Measurements from ENCODE around the gene ABCA5. TPM values are rescaled to one million over a fixed set of nuclear protein-coding genes. Genes with fewer than 3 reads are reported as not detected.

Gene ABCA5
- total and polyA plus RNA-seq, 2 of the 13 experiments (the other 11 are each of a cell fraction or from before 2014, with no cell fraction given) = 9.7 to 10.1 TPM

- no peak for TF ChIP-seq CEBPG (CRISPR knock-in tag; IDR thresholded peaks at IDR 0.05)
- no peak for TF ChIP-seq GATA4 (IDR thresholded peaks at IDR 0.05; ENCODE audit: borderline replicate concordance, low read depth)
- peak; percentile 43; the same call in 1 of the 2 replicates for TF ChIP-seq ZNF510 (CRISPR knock-in tag; IDR thresholded peaks at IDR 0.05; ENCODE audit: low read depth)
- 0 out of 2 replicates have a peak, but pooled peaks have one; percentile 68 for TF ChIP-seq ZNF558 (CRISPR knock-in tag; IDR thresholded peaks at IDR 0.05; ENCODE audit: borderline replicate concordance)
- peak; percentile 17; the same call in 1 of the 2 replicates for TF ChIP-seq FOXO1 (CRISPR knock-in tag; IDR thresholded peaks at IDR 0.05)
- no peak for TF ChIP-seq KLF15 (CRISPR knock-in tag; IDR thresholded peaks at IDR 0.05; ENCODE audit: borderline replicate concordance)
- no peak for TF ChIP-seq EP300 (IDR thresholded peaks at IDR 0.05; ENCODE audit: low read depth in 2 of 2, low read length in 2 of 2)
- TF ChIP-seq EP300 (CRISPR knock-in tag; IDR thresholded peaks at IDR 0.05; ENCODE audit: borderline replicate concordance) = no peak
- TF ChIP-seq RAD51 (IDR thresholded peaks at IDR 0.05; ENCODE audit: borderline replicate concordance) = no peak
- TF ChIP-seq KAT8 (CRISPR knock-in tag; IDR thresholded peaks at IDR 0.05) = no peak
- TF ChIP-seq ZNF234 (CRISPR knock-in tag; conservative IDR thresholded peaks at IDR 0.05) = no peak
- TF ChIP-seq SUZ12 (IDR thresholded peaks at IDR 0.05; ENCODE audit: low read depth, low read length) = no peak
- no peak for TF ChIP-seq ZNF263 (CRISPR knock-in tag; IDR thresholded peaks at IDR 0.05)
- TF ChIP-seq TSC22D2 (CRISPR knock-in tag; IDR thresholded peaks at IDR 0.05; ENCODE audit: borderline replicate concordance) = no peak
- TF ChIP-seq PPARG (CRISPR knock-in tag; conservative IDR thresholded peaks at IDR 0.05) = no peak
- 0 out of 2 replicates have a peak, but pooled peaks have one; percentile 69 for TF ChIP-seq TIGD3 (CRISPR knock-in tag; IDR thresholded peaks at IDR 0.05; ENCODE audit: borderline replicate concordance)
- TF ChIP-seq MTA3 (CRISPR knock-in tag; IDR thresholded peaks at IDR 0.05) = no peak
- no peak for TF ChIP-seq LBX2 (CRISPR knock-in tag; IDR thresholded peaks at IDR 0.05; ENCODE audit: borderline replicate concordance)
- no peak for TF ChIP-seq ZBTB25 (CRISPR knock-in tag; IDR thresholded peaks at IDR 0.05)
- TF ChIP-seq ETV6 (CRISPR knock-in tag; conservative IDR thresholded peaks at IDR 0.05) = no peak
- 0 out of 2 replicates have a peak, but pooled peaks have one; percentile 84 for TF ChIP-seq PLSCR1 (CRISPR knock-in tag; IDR thresholded peaks at IDR 0.05; ENCODE audit: borderline replicate concordance)
- TF ChIP-seq RFX5 (IDR thresholded peaks at IDR 0.05; ENCODE audit: low read depth, low read length) = no peak
- 0 out of 2 replicates have a peak, but pooled peaks have one; percentile 66 for TF ChIP-seq ZFP41 (CRISPR knock-in tag; IDR thresholded peaks at IDR 0.05; ENCODE audit: borderline replicate concordance)
- TF ChIP-seq KLF13 (CRISPR knock-in tag; IDR thresholded peaks at IDR 0.05) = peak; percentile 72; the same call in 1 of the 2 replicates
- TF ChIP-seq ZNF775 (CRISPR knock-in tag; IDR thresholded peaks at IDR 0.05; ENCODE audit: borderline replicate concordance) = no peak
- TF ChIP-seq U2AF1 (optimal IDR thresholded peaks at IDR 0.05; ENCODE audit: low read depth, low read length) = no peak
- no peak for TF ChIP-seq SMARCE1 (IDR thresholded peaks at IDR 0.05; ENCODE audit: borderline replicate concordance)
- no peak for TF ChIP-seq STAG1 (CRISPR knock-in tag; IDR thresholded peaks at IDR 0.05)
These were observed 415 bp downstream of the ABCA5 start (continued) for GRCh38 chr17:69326377-69327059.
